ENCODE data around the gene HSDL2.
"Not testable (repeated sequence)": the region's sequence is repeated elsewhere in the genome, so short reads cannot be mapped to it uniquely, and the experiment has no call there.

The HSDL2 gene

GRCh38 chr9:112401175-112401815 lies 21.4 kb downstream of the HSDL2 start:
- no peak for DNase-seq

- DNase-seq = no peak
Observed at GRCh38 chr9:112403614-112404201, 23.8 kb downstream of the HSDL2 start.

GRCh38 chr9:112404508-112404932 lies 24.6 kb downstream of the HSDL2 start:
- DNase-seq = no peak

GRCh38 chr9:112408275-112408674 lies 28.4 kb downstream of the HSDL2 start:
- DNase-seq = peak; percentile 40 to 42

GRCh38 chr9:112408819-112409218 lies 28.9 kb downstream of the HSDL2 start:
- DNase-seq = no peak

- no peak for DNase-seq
Observed at GRCh38 chr9:112409758-112410157, 29.9 kb downstream of the HSDL2 start.

GRCh38 chr9:112411626-112412027 lies 31.7 kb downstream of the HSDL2 start:
- no peak for DNase-seq

- DNase-seq = not testable (repeated sequence)
Observed at GRCh38 chr9:112413728-112414127, 33.8 kb downstream of the HSDL2 start.

- no peak for DNase-seq
Observed at GRCh38 chr9:112420208-112420607, 40.3 kb downstream of the HSDL2 start.

GRCh38 chr9:112421771-112422222 lies 41.9 kb downstream of the HSDL2 start:
- DNase-seq = no peak

GRCh38 chr9:112422417-112423148 lies 42.7 kb downstream of the HSDL2 start:
- DNase-seq = no peak

GRCh38 chr9:112430006-112430522 lies 50.2 kb downstream of the HSDL2 start:
- no peak for DNase-seq

- no peak for DNase-seq
Observed at GRCh38 chr9:112433499-112434392, 53.8 kb downstream of the HSDL2 start.

GRCh38 chr9:112434487-112434886 lies 54.6 kb downstream of the HSDL2 start:
- DNase-seq = no peak

- DNase-seq = no peak
Observed at GRCh38 chr9:112437406-112437805, 57.5 kb downstream of the HSDL2 start.

GRCh38 chr9:112439171-112439570 lies 59.3 kb downstream of the HSDL2 start:
- no peak for DNase-seq

GRCh38 chr9:112439825-112440224 lies 59.9 kb downstream of the HSDL2 start:
- DNase-seq = no peak

- DNase-seq = peak in 1 of 2 donors; percentile 36
Observed at GRCh38 chr9:112443200-112443599, 63.3 kb downstream of the HSDL2 start.

GRCh38 chr9:112443636-112444035 lies 63.7 kb downstream of the HSDL2 start:
- no peak for DNase-seq

- DNase-seq = no peak
Observed at GRCh38 chr9:112445196-112445595, 65.3 kb downstream of the HSDL2 start.

GRCh38 chr9:112446080-112446479 lies 66.2 kb downstream of the HSDL2 start:
- DNase-seq = peak; percentile 8 to 16

GRCh38 chr9:112446526-112446925 lies 66.6 kb downstream of the HSDL2 start:
- DNase-seq = no peak

GRCh38 chr9:112447283-112447761 lies 67.4 kb downstream of the HSDL2 start:
- DNase-seq = peak; percentile 24 to 37

All from inflammatory macrophage treated with lipopolysaccharide for 1 hour (primary cell).